Neural cell (in vitro differentiated cells): ENCODE measurements around the gene TGFBR3.

ENCODE experiments used
- CTCF ChIP-seq: fragments of 450-650 bp; IDR thresholded peaks from 2 replicates; pipeline ENCODE4 v1.5.1; 2014; ENCODE audit warnings: antibody characterized with exemption, mild to moderate bottlenecking, moderate library complexity; ENCODE audit not compliant: poor library complexity, severe bottlenecking
- EP300 ChIP-seq: fragments of 450-650 bp; conservative IDR thresholded peaks from 2 replicates; pipeline ENCODE4 v1.6.1; 2014; ENCODE audit warnings: antibody characterized with exemption, mild to moderate bottlenecking, moderate library complexity; ENCODE audit not compliant: poor library complexity, severe bottlenecking
- EZH2 ChIP-seq: fragments of 200-600, 300-800 bp; shearing (Covaris generic), sonication (generic); IDR thresholded peaks from 2 replicates; pipeline ENCODE4 v1.6.1; 2014; ENCODE audit warnings: antibody characterized with exemption, low read length, borderline replicate concordance, mild to moderate bottlenecking; ENCODE audit not compliant: insufficient read depth, poor library complexity, severe bottlenecking
- MXI1 ChIP-seq: fragments of 450-650 bp; conservative IDR thresholded peaks from 2 replicates; pipeline ENCODE4 v1.6.1; 2014; ENCODE audit warnings: antibody characterized with exemption, mild to moderate bottlenecking; ENCODE audit not compliant: poor library complexity, severe bottlenecking
- POLR2AphosphoS5 ChIP-seq: IDR thresholded peaks from 2 replicates; pipeline ENCODE4 v1.6.1; 2012
- RAD21 ChIP-seq: fragments of 450-650 bp; conservative IDR thresholded peaks from 2 replicates; pipeline ENCODE4 v1.6.1; 2014; ENCODE audit warnings: antibody characterized with exemption, mild to moderate bottlenecking, moderate library complexity
- REST ChIP-seq: IDR thresholded peaks from 2 replicates; pipeline ENCODE4 v1.6.1; 2012; ENCODE audit warnings: borderline replicate concordance
- SMC3 ChIP-seq: fragments of 450-650 bp; conservative IDR thresholded peaks from 2 replicates; pipeline ENCODE4 v1.6.1; 2014; ENCODE audit warnings: antibody characterized with exemption, mild to moderate bottlenecking, moderate library complexity; ENCODE audit not compliant: poor library complexity
- TAF1 ChIP-seq: IDR thresholded peaks from 2 replicates; pipeline ENCODE4 v1.6.1; 2012; ENCODE audit warnings: low read depth

GRCh38 chr1:91813813-91814212, 72.1 kb downstream of the TGFBR3 start:
- TF ChIP-seq CTCF (no peak), RAD21 (no peak), POLR2AphosphoS5 (no peak), EP300 (no peak), REST (no peak), EZH2 (no peak), SMC3 (no peak), TAF1 (no peak), MXI1 (no peak)
